SK-N-DZ (cell line): ENCODE data around the gene CFD. TPM values are rescaled to one million over a fixed set of nuclear protein-coding genes. Genes with fewer than 3 reads are reported as not detected.
A peak's percentile ranks its signal among the peaks of the same experiment; 100 is the strongest.
"Not testable (repeated sequence)": the region's sequence is repeated elsewhere in the genome, so short reads cannot be mapped to it uniquely, and the experiment has no call there.

Experiments used
- DNase-seq: peaks from one replicate; pipeline ENCODE4 v3.0.0-alpha.2; 2015; ENCODE audit warnings: low spot score
- polyA plus RNA-seq, 2 experiments: library from polyadenylated mRNA; depleted of rRNA; stranded (reverse); fragments of >200 nt; gene quantifications; 2 replicates each; pipeline ENCODE4 v1.2.3, GENCODE V29; 2014

Gene CFD
- 3.0 and 4.2 TPM in 2 replicates for polyA plus RNA-seq (2014; cell fraction: cytosol; rRNA removed)
- polyA plus RNA-seq (2014; cell fraction: nucleus; rRNA removed) = 0.96 and 2.8 TPM in 2 replicates

DNA sequence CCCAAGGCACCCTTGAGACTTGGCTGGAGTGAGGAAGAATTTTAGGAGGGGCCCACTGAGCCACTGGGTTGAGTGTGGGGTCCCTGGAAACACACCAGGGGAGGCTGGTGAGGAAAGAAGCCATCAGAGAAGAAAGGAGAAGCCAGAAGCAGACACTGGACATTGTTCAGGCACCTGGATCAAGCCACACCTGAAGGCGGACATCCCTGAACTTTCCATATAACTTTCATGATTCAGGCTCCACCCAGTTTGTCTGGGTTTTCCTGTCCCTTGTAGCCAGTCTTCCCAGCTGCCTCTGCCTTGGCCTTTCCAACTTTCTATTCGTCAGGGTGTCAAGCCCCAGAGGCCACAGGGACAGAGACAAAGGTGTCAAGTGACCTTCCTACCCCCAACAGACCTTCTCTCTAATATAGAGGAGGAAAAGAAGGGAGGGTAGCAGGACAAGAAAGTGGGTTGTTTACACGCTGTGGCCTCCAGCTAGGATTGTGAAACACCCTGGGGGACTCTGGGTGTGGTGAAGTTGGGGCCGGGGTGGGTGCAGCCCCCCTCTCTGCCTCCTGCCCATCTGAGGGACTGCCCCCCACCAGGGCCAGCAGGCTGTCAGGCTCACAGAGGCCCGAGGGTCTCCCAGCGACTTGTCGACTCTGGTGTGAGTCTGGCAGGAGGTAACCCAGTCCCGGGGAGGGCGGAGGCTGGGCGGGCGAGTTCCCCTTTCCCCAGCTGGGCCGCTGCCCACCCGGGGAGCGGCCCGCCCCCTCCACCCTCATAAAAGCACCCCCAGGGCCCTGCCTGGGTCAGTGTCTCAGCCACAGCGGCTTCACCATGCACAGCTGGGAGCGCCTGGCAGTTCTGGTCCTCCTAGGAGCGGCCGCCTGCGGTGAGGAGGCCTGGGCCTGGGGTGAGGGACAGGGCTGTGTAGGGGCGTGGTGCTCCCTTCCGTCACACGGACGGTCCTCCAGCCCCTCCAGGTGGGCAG, at the start of gene CFD:
Gene CFD, plus strand, starts transcription at position 797 of the 976 bp plus-strand sequence. Its CDS starts 26 bp downstream, at position 823.
- no peak for DNase-seq

- no peak for DNase-seq
These were observed 49.2 kb upstream of the CFD start for GRCh38 chr19:810077-810855.

GRCh38 chr19:810883-811489, 48.5 kb upstream of the CFD start:
- no peak for DNase-seq

DNA sequence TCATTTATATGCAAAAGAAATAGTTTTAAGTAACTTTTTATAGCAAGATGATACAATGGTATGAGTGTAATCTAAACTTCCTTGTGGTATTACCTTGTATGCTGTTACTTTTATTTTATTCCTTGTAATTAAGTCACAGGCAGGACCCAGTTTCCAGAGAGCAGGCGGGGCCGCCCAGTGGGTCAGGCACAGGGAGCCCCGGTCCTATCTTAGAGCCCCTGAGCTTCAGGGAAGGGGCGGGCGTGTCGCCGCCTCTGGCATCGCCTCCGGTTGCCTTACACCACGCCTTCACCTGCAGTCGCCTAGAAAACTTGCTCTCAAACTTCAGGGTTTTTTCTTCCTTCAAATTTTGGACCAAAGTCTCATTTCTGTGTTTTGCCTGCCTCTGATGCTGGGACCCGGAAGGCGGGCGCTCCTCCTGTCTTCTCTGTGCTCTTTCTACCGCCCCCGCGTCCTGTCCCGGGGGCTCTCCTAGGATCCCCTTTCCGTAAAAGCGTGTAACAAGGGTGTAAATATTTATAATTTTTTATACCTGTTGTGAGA, 47.9 kb upstream of the CFD start:
- DNase-seq = no peak

- no peak for DNase-seq
These were observed 47.3 kb upstream of the CFD start for GRCh38 chr19:812049-812746.

GRCh38 chr19:812747-813218, 46.7 kb upstream of the CFD start:
- DNase-seq = no peak

DNA sequence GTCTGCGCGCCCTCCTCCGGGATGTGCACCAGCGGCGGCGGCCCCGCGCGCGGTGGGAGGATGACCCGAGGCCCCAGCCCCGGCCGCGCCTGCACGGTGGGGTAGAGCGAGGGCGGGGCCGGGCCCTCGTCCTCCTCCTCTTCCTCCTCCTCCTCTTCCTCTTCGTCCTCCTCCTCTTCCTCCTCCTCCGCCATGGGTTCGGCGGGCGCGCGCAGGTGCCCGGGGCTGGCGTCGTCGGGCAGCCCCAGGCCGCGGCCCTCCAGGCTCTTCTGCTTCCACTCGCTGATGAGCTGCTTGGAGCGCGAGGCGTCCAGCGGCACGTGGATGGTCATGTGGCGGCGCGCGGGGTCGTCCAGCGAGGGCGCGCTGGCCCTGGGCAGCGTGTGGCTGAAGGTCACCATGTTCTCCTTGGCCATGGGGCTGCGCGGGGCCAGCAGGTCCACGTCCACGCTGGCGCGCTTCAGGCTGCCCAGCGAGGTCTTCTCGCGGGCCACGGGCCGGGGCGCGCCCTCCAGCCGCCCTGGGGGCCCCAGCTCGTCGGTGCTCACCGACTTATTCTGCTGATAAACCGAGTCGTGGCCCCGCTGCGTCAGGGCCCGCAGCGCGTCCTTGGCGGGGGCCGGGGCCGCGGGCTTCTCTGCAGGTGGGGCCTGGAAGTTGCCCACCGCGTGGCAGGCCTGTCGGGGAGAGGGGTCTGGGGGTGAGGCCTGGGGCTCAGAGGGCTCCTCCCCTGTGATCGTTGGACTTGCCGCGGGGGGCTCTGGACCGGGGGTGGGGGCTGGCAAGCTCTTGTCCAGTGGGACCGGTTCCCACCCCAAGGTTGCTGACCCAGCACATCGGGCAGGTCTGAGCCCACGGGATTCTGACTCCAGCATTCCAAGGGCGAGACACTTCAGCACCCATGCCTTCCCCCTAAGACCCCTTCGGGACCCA, 46.0 kb upstream of the CFD start:
- no peak for DNase-seq

DNA sequence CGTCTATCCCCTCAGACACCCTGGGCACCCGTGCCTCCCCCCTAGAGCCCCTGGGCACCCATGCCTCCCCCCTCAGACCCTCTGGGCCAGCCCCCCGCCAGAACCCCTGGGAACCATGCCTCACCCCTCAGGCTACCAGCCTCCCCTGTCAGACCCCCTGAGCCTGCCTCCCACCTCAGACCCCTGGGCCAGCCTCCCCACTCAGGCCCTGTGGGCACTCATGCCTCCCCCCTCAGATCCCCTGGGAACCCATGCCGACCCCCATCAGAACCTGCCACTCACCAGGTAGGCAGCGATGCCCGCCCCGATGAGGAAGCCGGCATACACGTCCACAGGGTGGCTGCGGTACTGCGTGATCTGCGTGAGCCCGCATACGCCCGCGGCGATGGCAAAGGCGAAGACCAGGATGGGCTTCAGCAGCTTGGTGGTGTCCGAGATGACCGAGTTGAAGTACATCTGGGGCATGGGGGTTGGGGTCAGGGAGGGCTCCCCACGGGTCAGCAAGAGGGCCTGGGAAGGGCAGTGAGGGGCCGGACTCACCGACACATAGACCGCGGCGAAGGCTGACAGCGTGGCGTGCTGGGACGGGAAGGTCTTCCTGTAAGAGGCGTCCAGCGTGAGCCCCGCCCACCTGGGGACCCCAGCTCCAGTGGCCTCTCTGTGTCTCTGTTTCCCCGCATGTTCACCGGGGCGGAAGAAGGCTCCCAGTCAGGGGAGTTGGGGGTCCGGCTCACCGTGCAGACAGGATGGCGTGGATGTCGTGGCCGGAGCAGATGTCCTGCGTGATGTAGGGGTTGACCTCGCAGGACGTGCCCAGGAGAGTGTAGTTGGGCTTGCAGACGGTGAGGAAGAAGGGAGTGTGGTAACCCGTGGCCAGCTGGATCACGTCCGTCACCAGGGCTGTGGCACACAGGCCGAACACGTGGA, 45.0 kb upstream of the CFD start:
- no peak for DNase-seq

- no peak for DNase-seq
These were observed 44.2 kb upstream of the CFD start for GRCh38 chr19:815079-815774.

DNA sequence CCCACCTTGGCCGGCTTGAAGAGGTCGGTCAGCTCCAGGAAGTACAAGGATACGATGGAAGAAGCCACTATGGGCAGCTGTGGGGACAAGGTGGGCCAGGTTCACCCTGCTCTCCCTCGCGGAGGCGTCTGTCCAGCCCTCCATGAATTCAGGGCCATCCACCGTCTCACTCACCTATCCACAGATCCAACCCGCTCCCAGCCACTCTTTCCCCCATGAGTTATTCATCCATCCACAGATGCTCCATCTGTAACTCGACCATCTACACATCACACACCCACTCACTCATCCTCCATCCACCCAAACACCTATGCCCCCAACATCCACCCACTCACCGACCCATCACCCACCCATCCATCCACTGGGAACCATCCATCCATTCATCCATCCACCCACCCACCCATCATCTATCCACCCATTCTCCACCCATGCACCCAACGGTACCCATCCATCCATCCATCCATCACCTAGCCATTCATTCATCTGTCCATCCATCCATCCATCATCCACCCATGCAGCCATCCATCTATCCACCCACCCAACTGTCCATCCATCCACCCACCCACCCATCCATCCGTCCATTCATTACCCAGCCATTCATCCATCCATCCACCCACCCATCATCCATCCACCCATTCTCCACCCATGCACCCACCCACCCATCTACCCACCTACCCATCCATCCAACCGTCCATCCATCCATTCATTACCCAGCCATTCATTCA, 43.5 kb upstream of the CFD start:
- DNase-seq = no peak

DNA sequence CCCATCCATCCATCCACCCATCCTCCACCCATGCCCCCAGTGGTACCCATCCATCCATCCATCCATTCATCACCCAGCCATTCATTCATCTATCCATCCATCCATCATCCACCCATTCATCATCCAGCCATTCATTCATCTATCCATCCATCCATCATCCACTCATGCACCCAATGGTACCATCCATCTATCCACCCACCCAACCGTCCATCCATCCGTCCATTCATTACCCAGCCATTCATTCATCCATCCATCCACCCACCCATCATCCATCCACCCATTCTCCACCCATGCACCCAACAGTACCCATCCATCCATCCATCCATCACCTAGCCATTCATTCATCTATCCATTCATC, 43.0 kb upstream of the CFD start:
- no peak for DNase-seq

- DNase-seq = not testable (repeated sequence)
These were observed 39.3 kb upstream of the CFD start for GRCh38 chr19:820212-820611.

DNA sequence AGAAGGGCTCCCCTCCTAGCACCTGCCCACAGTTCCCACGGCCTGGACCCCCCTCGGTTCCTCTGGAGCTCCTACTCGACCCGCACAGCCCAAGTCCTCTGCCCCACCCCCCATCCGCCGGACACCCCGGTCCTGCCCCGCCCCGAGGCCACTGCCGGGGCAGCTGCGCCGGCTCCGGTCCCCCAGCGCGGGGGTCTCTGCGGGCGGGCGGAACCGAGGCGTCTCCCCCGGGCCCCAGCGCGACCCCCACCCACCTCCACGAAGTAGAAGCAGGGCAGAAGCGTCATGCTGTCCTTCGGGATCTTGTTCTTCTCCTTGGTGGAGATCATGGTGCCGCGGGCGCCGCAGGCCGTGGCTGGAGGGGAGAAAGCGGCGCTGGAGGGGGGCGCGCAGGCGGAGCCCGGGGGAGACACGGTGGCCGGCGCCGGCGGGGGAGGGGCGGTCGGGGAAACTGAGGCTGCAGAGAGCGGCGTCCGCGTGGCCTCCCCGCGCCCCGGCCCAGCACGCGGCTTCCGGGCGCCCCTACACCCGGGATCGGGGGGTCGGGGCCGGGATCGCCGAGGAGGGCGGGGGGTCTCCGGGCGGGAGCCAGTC, 38.1 kb upstream of the CFD start:
- DNase-seq = no peak

DNA sequence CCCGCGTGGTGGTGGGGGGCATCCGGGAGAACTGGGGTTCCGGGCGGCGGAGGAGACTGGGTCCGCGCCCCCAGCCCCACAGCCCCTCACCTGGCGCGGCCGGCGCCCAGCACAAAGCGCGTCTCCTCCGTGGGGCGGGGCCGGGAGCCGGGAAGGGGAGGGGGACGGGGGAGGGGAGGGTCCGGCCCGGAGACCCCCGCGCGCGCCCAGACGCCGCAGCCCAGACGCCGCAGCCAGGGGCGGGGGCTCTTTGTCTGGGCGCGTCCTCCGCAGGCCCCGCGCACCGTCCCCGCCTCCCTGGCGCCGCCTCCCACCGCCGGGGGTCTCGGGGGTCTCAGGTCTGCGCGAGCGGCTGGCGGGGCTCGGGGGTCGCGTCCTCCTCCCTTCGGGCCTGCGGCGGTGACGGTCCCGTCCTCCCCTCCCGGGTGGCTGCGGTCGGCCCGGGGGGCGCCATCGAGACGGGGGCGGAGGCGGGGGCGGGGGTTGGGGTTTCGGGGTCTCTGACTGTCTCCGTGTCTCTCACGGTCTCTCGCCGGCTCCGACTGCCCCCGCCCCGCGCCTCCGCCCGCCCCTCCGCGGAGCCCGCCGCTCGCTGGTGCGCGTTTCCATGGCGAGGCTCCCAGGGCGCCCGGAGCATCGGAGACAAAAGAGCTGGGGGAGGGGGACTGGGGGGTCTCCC, 37.5 kb upstream of the CFD start, which contains the start of gene PLPPR3:
Gene PLPPR3, minus strand, starts transcription at position 131 of the 679 bp plus-strand sequence. CDS start 396 bp downstream, outside the sequence.
- peak; percentile 72 for DNase-seq

DNA sequence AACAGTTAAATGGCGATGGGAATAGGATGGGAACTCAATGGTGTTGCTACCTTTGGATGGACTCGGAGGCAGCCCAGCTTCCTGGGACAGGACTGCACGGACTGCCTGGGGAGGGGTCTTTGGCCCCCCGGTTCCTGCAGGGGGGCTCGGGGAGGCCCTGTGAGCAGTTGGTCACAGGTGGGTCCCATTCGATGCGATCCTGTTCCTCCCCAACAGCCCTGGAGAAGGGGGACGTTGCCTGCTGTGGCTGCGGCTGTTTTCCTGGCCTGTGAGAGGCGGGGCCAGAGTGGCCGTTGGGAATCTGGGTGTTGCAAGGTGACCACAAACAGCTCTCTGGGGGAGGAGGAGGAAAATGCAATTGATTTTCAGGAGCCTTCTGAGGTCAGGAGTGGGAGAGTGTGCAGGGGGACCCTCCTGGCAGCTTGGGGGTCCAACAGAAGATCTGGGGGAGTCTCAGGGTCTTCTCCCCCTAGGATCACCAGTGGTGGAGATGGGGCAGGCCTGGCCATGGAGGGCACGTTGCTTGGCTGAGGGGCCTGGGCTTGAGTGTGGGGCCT, 35.8 kb upstream of the CFD start:
- no peak for DNase-seq

DNA sequence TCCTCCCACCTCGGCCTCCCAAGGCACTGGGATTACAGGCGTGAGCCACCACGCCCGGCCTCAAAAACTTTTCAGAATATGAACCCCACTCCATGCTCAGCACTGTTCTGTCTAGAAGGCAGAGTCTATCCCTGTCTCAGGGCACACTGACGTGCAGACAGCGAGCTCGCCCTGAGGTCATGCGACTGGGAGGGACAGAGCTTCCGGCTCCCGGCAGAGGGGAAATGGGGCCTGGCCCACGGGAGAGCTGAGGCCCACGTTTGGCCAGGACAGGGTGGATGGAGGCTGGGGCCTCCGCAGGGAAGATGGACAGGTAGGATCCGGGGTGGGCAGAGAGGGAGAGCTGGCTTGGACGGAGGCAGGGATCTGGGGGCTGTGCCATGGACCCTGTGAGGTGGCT, 34.6 kb upstream of the CFD start:
- DNase-seq = no peak
